Measurements from ENCODE around the gene SECISBP2.

DNA sequence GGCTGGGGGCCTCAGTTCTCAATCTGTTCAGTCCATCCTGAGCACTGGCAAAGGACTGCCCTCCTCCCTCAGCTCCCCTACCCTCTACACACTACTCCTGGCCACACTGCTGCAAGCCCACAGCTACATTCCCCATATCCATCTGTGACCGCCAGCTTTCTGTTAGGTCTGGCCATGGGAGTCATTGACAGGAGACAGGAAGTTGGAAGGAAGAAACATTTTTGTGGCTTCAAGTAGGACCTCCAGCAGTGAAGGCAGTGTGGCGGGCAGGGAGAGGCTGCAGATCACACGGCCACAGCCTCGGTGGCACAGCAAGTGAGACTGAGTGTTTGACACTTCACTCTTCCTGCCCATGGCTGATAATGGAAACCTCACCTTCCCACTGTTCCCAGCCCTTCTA lies 55.9 kb downstream of the SECISBP2 start:
- TF ChIP-seq CTCF (IDR thresholded peaks at IDR 0.05; ENCODE audit: low read depth, low read length, missing input control) (no peak), RXRA (IDR thresholded peaks at IDR 0.05) (no peak), TAF1 (conservative IDR thresholded peaks at IDR 0.05) (no peak), RAD21 (IDR thresholded peaks at IDR 0.05) (no peak), NR2F2 (IDR thresholded peaks at IDR 0.05) (no peak), JUND (IDR thresholded peaks at IDR 0.05) (no peak), GABPA (IDR thresholded peaks at IDR 0.05 in 1 of 2, conservative IDR thresholded peaks at IDR 0.05 in 1 of 2) (no peak), SP1 (IDR thresholded peaks at IDR 0.05) (no peak)

All from liver (tissue), 3 donors.